SK-N-MC (cell line): Measurements from ENCODE around the gene JMJD7.

Experiments
- EZH2 ChIP-seq: fragments of 200-600 bp; sonication (generic); IDR thresholded peaks from one replicate; pipeline ENCODE4 v1.6.1; 2017; ENCODE audit warnings: antibody characterized with exemption
- FOXP2 ChIP-seq: optimal IDR thresholded peaks from 2 replicates; pipeline ENCODE3; 2011; ENCODE audit warnings: mild to moderate bottlenecking, moderate library complexity; ENCODE audit not compliant: insufficient read depth; ENCODE audit errors: extremely low read length, control extremely low read depth
- POLR2AphosphoS5 ChIP-seq: IDR thresholded peaks from 2 replicates; pipeline ENCODE4 v1.6.1; 2012; ENCODE audit warnings: mild to moderate bottlenecking, low read depth, low read length, borderline replicate concordance

GRCh38 chr15:41812820-41813375 is 15.0 kb upstream of the JMJD7 start:
- TF ChIP-seq FOXP2 (no peak), EZH2 (no peak), POLR2AphosphoS5 (no peak)
